ENCODE measurements around the gene TSGA10. TPM values are rescaled to one million over a fixed set of nuclear protein-coding genes. Genes with fewer than 3 reads are reported as not detected.

Gene TSGA10
- total and polyA plus RNA-seq, 2 experiments from 2014 or later: 6.4 to 24.2 TPM

DNA sequence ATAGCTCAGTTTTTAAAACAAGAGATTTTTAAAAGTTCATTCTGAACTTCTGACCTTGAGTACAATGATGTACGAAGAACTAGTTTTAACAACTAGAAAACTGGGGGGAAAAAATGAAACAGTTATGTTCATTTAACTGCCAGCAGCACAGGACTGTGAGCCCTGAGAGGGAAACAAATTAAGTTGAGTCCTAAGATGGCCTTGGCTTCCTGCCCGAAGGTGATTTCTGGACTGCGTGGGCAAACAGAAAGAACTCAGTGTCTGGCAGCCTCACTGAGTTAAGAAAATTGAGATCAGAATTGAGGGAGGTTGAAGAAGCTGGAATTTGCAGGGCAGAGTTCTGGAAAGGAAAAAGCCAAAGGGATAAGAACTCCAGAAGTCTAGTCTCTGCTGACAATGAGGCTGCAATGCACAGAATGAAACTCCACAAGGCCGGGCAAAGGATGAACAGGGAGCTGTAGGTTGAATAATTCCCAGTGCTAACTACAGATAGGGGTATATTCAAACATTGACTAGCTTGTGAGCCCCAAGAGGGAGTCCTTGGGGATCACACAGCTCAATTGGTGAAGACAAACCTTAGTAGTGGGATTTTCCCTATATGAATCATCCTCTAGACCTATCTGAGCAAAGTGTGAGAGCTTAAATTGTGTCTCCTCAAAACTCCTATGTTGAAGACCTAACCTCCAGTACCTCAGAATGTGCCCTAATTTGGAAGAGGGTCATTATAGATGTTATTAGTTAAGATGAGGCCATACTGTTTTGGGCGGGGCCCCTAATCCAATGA lies 205.6 kb downstream of the TSGA10 start:
- Histone ChIP-seq H3K4me3 (no peak overlapping the region), H3K9me2 (ENCODE audit: insufficient read depth) (no peaks in the 10 kb centered on the region), H3K36me3 (ENCODE audit: insufficient read depth) (no peaks in the 10 kb centered on the region), H3K4me2 (no peak overlapping the region), H2AFZ (no peak overlapping the region), H4K20me1 (replicated peaks; ENCODE audit: insufficient read depth) (no peaks in the 10 kb centered on the region), H3K4me1 (ENCODE audit: insufficient read depth) (no peaks in the 10 kb centered on the region), H3K27me3 (ENCODE audit: insufficient read depth) (no peaks in the 10 kb centered on the region), H3K27ac (ENCODE audit: low read depth) (no peak overlapping the region), H3F3A (replicated peaks; ENCODE audit: low read depth) (no peaks in the 10 kb centered on the region), H3K79me2 (replicated peaks; ENCODE audit: insufficient read depth) (no peaks in the 10 kb centered on the region)
- ATAC-seq (no peak), DNase-seq (ENCODE audit: low spot score) (no peak)
- H3K4me1 Mint-ChIP-seq: no peaks in the 10 kb centered on the region
- no peaks in the 10 kb centered on the region for H3K27me3 Mint-ChIP-seq (ENCODE audit: insufficient read depth, low read depth, poor library complexity)
- TF ChIP-seq ETS1 (IDR thresholded peaks at IDR 0.05) (no peak), ZNF114 (CRISPR knock-in tag; IDR thresholded peaks at IDR 0.05) (no peak), ZNF331 (CRISPR knock-in tag; IDR thresholded peaks at IDR 0.05; ENCODE audit: low read depth) (no peak), EZH2phosphoT487 (IDR thresholded peaks at IDR 0.05; ENCODE audit: unreplicated experiment) (no peak), STAT1 (IDR thresholded peaks at IDR 0.05; ENCODE audit: unreplicated experiment) (no peak), CREB1 (CRISPR knock-in tag; IDR thresholded peaks at IDR 0.05; ENCODE audit: low read depth) (no peak)
- TF ChIP-seq, protein P1, sequence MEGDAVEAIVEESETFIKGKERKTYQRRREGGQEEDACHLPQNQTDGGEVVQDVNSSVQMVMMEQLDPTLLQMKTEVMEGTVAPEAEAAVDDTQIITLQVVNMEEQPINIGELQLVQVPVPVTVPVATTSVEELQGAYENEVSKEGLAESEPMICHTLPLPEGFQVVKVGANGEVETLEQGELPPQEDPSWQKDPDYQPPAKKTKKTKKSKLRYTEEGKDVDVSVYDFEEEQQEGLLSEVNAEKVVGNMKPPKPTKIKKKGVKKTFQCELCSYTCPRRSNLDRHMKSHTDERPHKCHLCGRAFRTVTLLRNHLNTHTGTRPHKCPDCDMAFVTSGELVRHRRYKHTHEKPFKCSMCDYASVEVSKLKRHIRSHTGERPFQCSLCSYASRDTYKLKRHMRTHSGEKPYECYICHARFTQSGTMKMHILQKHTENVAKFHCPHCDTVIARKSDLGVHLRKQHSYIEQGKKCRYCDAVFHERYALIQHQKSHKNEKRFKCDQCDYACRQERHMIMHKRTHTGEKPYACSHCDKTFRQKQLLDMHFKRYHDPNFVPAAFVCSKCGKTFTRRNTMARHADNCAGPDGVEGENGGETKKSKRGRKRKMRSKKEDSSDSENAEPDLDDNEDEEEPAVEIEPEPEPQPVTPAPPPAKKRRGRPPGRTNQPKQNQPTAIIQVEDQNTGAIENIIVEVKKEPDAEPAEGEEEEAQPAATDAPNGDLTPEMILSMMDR (conservative IDR thresholded peaks at IDR 0.05; ENCODE audit: low read depth in 2 of 2): no peak
- H3K27ac Mint-ChIP-seq: no peak overlapping the region
- no peaks in the 10 kb centered on the region for H3K36me3 Mint-ChIP-seq (ENCODE audit: low read depth)
- H3K9me3 Mint-ChIP-seq: no peaks in the 10 kb centered on the region
- no peak overlapping the region for H3K4me3 Mint-ChIP-seq

DNA sequence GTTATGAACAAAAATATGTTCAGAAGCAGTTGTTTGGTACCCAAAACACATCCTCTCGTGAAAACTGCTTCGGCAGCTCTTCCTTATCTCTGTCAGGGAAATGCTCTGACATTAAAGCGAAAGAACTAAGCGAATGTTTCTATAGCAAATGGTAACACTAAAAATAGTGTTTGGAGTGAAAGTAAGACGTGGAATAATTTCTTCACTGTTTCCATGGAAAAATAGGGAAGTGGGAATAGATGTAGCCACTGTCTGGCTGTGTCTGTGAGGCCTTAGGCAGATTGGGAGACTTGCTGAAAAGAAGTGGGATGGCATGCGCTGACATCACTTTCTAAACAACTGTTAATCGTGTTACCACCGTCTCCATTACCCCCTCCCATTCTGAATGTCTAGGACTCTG lies 207.2 kb downstream of the TSGA10 start:
- Histone ChIP-seq H3K36me3 (ENCODE audit: insufficient read depth) (no peaks in the 10 kb centered on the region), H3K4me1 (ENCODE audit: insufficient read depth) (no peaks in the 10 kb centered on the region), H2AFZ (no peak overlapping the region), H3K4me3 (no peak overlapping the region), H3K4me2 (no peak overlapping the region), H3K27ac (ENCODE audit: low read depth) (no peak overlapping the region), H4K20me1 (replicated peaks; ENCODE audit: insufficient read depth) (no peaks in the 10 kb centered on the region), H3K9me2 (ENCODE audit: insufficient read depth) (no peaks in the 10 kb centered on the region), H3K79me2 (replicated peaks; ENCODE audit: insufficient read depth) (no peaks in the 10 kb centered on the region), H3F3A (replicated peaks; ENCODE audit: low read depth) (no peaks in the 10 kb centered on the region), H3K27me3 (ENCODE audit: insufficient read depth) (no peaks in the 10 kb centered on the region)
- DNase-seq (ENCODE audit: low spot score) (no peak), ATAC-seq (no peak)
- Mint-ChIP-seq H3K36me3 (ENCODE audit: low read depth) (no peaks in the 10 kb centered on the region), H3K4me1 (no peaks in the 10 kb centered on the region), H3K27ac (no peak overlapping the region), H3K27me3 (ENCODE audit: insufficient read depth, low read depth, poor library complexity) (no peaks in the 10 kb centered on the region), H3K9me3 (no peaks in the 10 kb centered on the region), H3K4me3 (no peak overlapping the region)
- TF ChIP-seq REST (IDR thresholded peaks at IDR 0.05; ENCODE audit: unreplicated experiment) (no peak), JUNB (IDR thresholded peaks at IDR 0.05; ENCODE audit: unreplicated experiment) (no peak), ETS1 (IDR thresholded peaks at IDR 0.05) (no peak), ZNF114 (CRISPR knock-in tag; IDR thresholded peaks at IDR 0.05) (no peak), NANOG (IDR thresholded peaks at IDR 0.05; ENCODE audit: borderline replicate concordance) (no peak), CREB1 (CRISPR knock-in tag; IDR thresholded peaks at IDR 0.05; ENCODE audit: low read depth) (no peak), POLR2AphosphoS5 (IDR thresholded peaks at IDR 0.05; ENCODE audit: low read depth) (no peak)
- TF ChIP-seq, protein P1 (conservative IDR thresholded peaks at IDR 0.05; ENCODE audit: low read depth in 2 of 2): no peak

Data from GM23338 (cell line).